ENCODE data around the gene HDAC4. TPM values are rescaled to one million over a fixed set of nuclear protein-coding genes. Genes with fewer than 3 reads are reported as not detected.

Gene HDAC4
- total and polyA plus RNA-seq, 8 donors, result 1.7 to 98.8 (median 24.5) TPM

DNA sequence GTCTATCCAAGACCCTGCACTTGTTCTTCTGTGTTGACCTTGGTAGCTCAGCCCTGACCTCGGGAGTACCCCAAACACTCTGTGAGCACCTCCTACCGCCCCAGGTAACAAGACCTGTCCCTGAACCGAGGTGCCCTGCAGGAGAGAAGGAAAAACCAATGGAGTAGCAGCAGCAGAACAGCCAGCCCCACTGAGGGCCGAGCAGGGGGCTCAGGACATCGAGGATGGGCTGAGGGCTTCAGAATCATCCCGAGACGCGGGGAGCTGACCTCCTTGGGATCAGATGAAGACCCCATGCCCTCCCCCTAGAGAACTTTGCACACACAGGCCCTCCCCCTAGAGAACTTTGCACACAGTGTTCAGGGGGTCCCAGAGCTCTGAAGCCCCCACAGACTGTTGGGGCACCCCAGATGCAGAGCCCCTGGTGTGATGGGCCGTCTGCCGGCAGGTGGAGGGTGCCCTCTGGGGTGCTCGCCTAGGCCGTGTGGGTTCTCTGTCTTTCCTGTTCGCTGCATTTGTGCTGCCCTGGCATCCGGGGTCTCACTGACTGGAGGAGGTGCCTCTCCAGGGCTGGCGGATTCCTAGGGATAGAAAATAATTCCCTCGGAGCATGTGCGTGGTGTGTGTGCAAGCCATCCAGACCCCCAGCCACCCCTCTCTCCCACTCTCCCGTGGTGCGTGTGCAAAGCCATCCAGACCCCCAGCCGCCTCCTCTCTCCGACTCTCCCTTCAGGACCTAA, 363.8 kb downstream of the HDAC4 start:
- intact Hi-C loops (cut with DNase I; ENCODE audit: low total_unique reads), result loop anchor here (10.0 kb wide), 3 partner anchors 848 to 1108 kb away; partner anchors contain the start of gene OTOS
- Histone ChIP-seq H3K27me3 (peaks cover 0 to 19% (median 9%) of the 10 kb centered on the region in 3 donors), H3K9me3 (no peaks in the 10 kb centered on the region), H3K4me3 (no peak overlapping the region), H3K36me3 (no peaks in the 10 kb centered on the region), H3K4me1 (peaks cover 0 to 6% (median 4%) of the 10 kb centered on the region in 4 donors), H3K27ac (no peak overlapping the region)
- no peak for TF ChIP-seq EP300 (IDR thresholded peaks at IDR 0.05)
- TF ChIP-seq POLR2A (IDR thresholded peaks at IDR 0.05), result no peak
- TF ChIP-seq, protein P1, sequence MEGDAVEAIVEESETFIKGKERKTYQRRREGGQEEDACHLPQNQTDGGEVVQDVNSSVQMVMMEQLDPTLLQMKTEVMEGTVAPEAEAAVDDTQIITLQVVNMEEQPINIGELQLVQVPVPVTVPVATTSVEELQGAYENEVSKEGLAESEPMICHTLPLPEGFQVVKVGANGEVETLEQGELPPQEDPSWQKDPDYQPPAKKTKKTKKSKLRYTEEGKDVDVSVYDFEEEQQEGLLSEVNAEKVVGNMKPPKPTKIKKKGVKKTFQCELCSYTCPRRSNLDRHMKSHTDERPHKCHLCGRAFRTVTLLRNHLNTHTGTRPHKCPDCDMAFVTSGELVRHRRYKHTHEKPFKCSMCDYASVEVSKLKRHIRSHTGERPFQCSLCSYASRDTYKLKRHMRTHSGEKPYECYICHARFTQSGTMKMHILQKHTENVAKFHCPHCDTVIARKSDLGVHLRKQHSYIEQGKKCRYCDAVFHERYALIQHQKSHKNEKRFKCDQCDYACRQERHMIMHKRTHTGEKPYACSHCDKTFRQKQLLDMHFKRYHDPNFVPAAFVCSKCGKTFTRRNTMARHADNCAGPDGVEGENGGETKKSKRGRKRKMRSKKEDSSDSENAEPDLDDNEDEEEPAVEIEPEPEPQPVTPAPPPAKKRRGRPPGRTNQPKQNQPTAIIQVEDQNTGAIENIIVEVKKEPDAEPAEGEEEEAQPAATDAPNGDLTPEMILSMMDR (IDR thresholded peaks at IDR 0.05), result no peak
- TF ChIP-seq POLR2AphosphoS5 (IDR thresholded peaks at IDR 0.05), result no peak
- DNase-seq, result no peak
- 86 to 94% (median 88%) methylated on average over 16 to 21 of the region's 21 CpGs for WGBS, 5 donors

GRCh38 chr2:239035997-239036731, 364.7 kb downstream of the HDAC4 start:
- WGBS, 5 donors, result 46 to 60% (median 53%) methylated on average over 10 to 15 of the region's 15 CpGs
- intact Hi-C loops (cut with DNase I; ENCODE audit: low total_unique reads), result loop anchor here (10.0 kb wide), 3 partner anchors 849 to 1109 kb away; partner anchors contain the start of gene OTOS
- DNase-seq, result no peak

DNA sequence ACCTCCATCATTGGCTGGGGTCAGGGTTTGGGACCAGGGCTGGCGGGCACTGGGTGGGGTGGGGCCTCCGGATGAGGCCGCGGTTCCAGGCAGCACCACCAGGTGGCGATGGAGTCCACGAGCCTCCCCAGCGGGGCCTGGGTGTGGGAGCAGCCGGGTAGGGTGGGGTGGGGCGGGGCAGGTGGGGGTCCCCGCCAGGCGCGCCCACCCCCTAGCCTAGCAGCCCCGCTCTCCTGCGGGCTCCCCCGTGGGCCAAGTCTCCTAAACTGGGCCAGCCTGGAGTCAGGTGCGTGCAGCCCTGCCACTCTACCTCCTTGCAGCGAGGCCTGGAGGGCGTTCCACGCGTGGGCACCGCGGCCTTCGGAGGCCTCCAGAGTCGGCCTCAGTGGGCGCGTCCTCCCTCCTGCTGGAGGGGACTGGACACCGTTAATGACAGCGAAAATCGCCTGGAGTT, 365.4 kb downstream of the HDAC4 start:
- WGBS, 5 donors, result 30 to 49% (median 39%) methylated on average over 9 to 29 of the region's 29 CpGs
- intact Hi-C loops (cut with DNase I; ENCODE audit: low total_unique reads), result loop anchor here (10.0 kb wide), 3 partner anchors 849 to 1109 kb away; partner anchors contain the start of gene OTOS

More at GRCh38 chr2:239035997-239036731, 364.7 kb downstream of the HDAC4 start:
- no peaks in the 10 kb centered on the region for H3K36me3 ChIP-seq
- H3K27ac ChIP-seq, result no peak overlapping the region
- H3K9me3 ChIP-seq, result no peaks in the 10 kb centered on the region
- H3K4me1 ChIP-seq, result peaks cover 0 to 6% (median 4%) of the 10 kb centered on the region in 4 donors
- peaks cover 0 to 19% (median 9%) of the 10 kb centered on the region in 3 donors for H3K27me3 ChIP-seq
- no peak for TF ChIP-seq POLR2A (IDR thresholded peaks at IDR 0.05)
- no peak for TF ChIP-seq EP300 (IDR thresholded peaks at IDR 0.05)
- no peak for TF ChIP-seq POLR2AphosphoS5 (IDR thresholded peaks at IDR 0.05)
- TF ChIP-seq, protein P1 (IDR thresholded peaks at IDR 0.05), result no peak
- no peak overlapping the region for H3K4me3 ChIP-seq

More for the DNA sequence above, 365.4 kb downstream of the HDAC4 start:
- TF ChIP-seq POLR2A (IDR thresholded peaks at IDR 0.05), result no peak
- TF ChIP-seq, protein P1 (IDR thresholded peaks at IDR 0.05), result peak in 5 of 7 experiments; percentile 40 to 99 (median 96)
- Histone ChIP-seq H3K9me3 (no peaks in the 10 kb centered on the region), H3K27me3 (peaks cover 0 to 19% (median 9%) of the 10 kb centered on the region in 3 donors), H3K4me3 (no peak overlapping the region), H3K27ac (no peak overlapping the region), H3K4me1 (peaks cover 0 to 6% (median 4%) of the 10 kb centered on the region in 4 donors), H3K36me3 (no peaks in the 10 kb centered on the region)
- DNase-seq, result peak; percentile 56 to 68

All from stomach (tissue), 9 donors.